Colonic mucosa (tissue), 4 donors: Measurements from ENCODE around the gene GADD45B. TPM values are rescaled to one million over a fixed set of nuclear protein-coding genes. Genes with fewer than 3 reads are reported as not detected.

ENCODE experiments used
- DNase-seq: peaks from one replicate; pipeline ENCODE4 v3.0.0-alpha.2; 2020
- H3K27ac ChIP-seq: fragments of 200-600 bp; one replicate; pipeline ENCODE4 v1.8.0; 2021
- H3K27me3 ChIP-seq: fragments of 200-600 bp; one replicate; pipeline ENCODE4 v1.8.0; 2021
- H3K36me3 ChIP-seq: fragments of 200-600 bp; one replicate; pipeline ENCODE4 v1.8.0; 2021
- H3K4me1 ChIP-seq: fragments of 200-600 bp; one replicate; pipeline ENCODE4 v1.8.0; 2021; ENCODE audit warnings: mild to moderate bottlenecking
- H3K4me3 ChIP-seq: fragments of 200-600 bp; one replicate; pipeline ENCODE4 v1.8.0; 2021
- H3K9ac ChIP-seq, 2 donors: one replicate each; pipeline ENCODE4 v1.7.0; 2013; ENCODE audit warnings: control low read depth in 2 of 2, low read depth in 2 of 2, low read length in 2 of 2
- H3K9me3 ChIP-seq: fragments of 200-600 bp; one replicate; pipeline ENCODE4 v1.8.0; 2021
- CTCF ChIP-seq: fragments of 200-600 bp; IDR thresholded peaks from one replicate; pipeline ENCODE4 v1.8.0; 2022; ENCODE audit warnings: antibody characterized with exemption, mild to moderate bottlenecking
- intact Hi-C: fragments of 100-400 bp; cut with DNase I; formaldehyde crosslinking; loops from one replicate; pipeline ENCODE4 v1.14.1; 2022
- total RNA-seq, 2 donors: library from RNA; stranded (reverse); fragmentation: NEBNext Ultra II Directional in 1 of 2; extraction: Animal tissue kit (Norgen Biotek cat#: 25700) in 1 of 2; gene quantifications; one replicate each; pipeline ENCODE4 v1.2.1, GENCODE V29; 2021
- donor health status: healthy.
- donor health status: DM: no; HTN: no; CAD: no.
- donor health status: DM: no; HTN: no; CAD: no.

Gene GADD45B
- total RNA-seq, 2 donors from 2014 or later = 17.5 to 21.6 TPM

- intact Hi-C loops = loop anchor here (5.0 kb wide), 1 partner anchor 66 kb away; no protein-coding TSS in a partner anchor
- TF ChIP-seq CTCF = no peak
These were observed 669 bp downstream of the GADD45B start for GRCh38 chr19:2476451-2477140.

GRCh38 chr19:2477141-2477710, 1.3 kb downstream of the GADD45B start:
- H3K36me3 ChIP-seq = no peaks in the 10 kb centered on the region
- no peaks in the 10 kb centered on the region for H3K9me3 ChIP-seq
- TF ChIP-seq CTCF = no peak
- H3K9ac ChIP-seq = peak overlapping the region; percentile 87 to 99
- intact Hi-C loops = loop anchor here (5.0 kb wide), 1 partner anchor 65 kb away; no protein-coding TSS in a partner anchor
- H3K4me1 ChIP-seq = no peaks in the 10 kb centered on the region
- H3K4me3 ChIP-seq = peak overlapping the region; percentile 73
- peak; percentile 77 for DNase-seq
- peak overlapping the region; percentile 88 for H3K27ac ChIP-seq
- H3K27me3 ChIP-seq = no peaks in the 10 kb centered on the region

More at GRCh38 chr19:2476451-2477140, 669 bp downstream of the GADD45B start:
- H3K36me3 ChIP-seq = no peaks in the 10 kb centered on the region
- H3K27ac ChIP-seq = peak overlapping the region; percentile 88
- peak overlapping the region; percentile 87 to 99 for H3K9ac ChIP-seq
- H3K9me3 ChIP-seq = no peaks in the 10 kb centered on the region
- H3K4me3 ChIP-seq = peak overlapping the region; percentile 73
- H3K4me1 ChIP-seq = no peaks in the 10 kb centered on the region
- peak; percentile 73 for DNase-seq
- no peaks in the 10 kb centered on the region for H3K27me3 ChIP-seq

- Histone ChIP-seq H3K27me3 (no peaks in the 10 kb centered on the region), H3K9me3 (no peaks in the 10 kb centered on the region), H3K4me3 (peak overlapping the region; percentile 73), H3K36me3 (no peaks in the 10 kb centered on the region), H3K9ac (peak overlapping the region; percentile 87 to 99), H3K27ac (peak overlapping the region; percentile 88), H3K4me1 (no peaks in the 10 kb centered on the region)
- DNase-seq = peak; percentile 61
- no peak for TF ChIP-seq CTCF
- intact Hi-C loops = loop anchor here (5.0 kb wide), 1 partner anchor 65 kb away; no protein-coding TSS in a partner anchor
These were observed 1.8 kb downstream of the GADD45B start for GRCh38 chr19:2477732-2478191.

GRCh38 chr19:2478278-2478755, 2.4 kb downstream of the GADD45B start:
- Histone ChIP-seq H3K27ac (peak overlapping the region; percentile 88), H3K4me3 (peak overlapping the region; percentile 73), H3K27me3 (no peaks in the 10 kb centered on the region), H3K36me3 (no peaks in the 10 kb centered on the region), H3K9ac (peak overlapping the region; percentile 54 to 87), H3K9me3 (no peaks in the 10 kb centered on the region), H3K4me1 (no peaks in the 10 kb centered on the region)
- intact Hi-C loops = loop anchor here (5.0 kb wide), 1 partner anchor 64 kb away; no protein-coding TSS in a partner anchor
- peak; percentile 81 for DNase-seq
- TF ChIP-seq CTCF = no peak

GRCh38 chr19:2478756-2479555, 3.0 kb downstream of the GADD45B start:
- DNase-seq = peak; percentile 80
- Histone ChIP-seq H3K36me3 (no peaks in the 10 kb centered on the region), H3K4me3 (peak overlapping the region; percentile 73), H3K27me3 (no peaks in the 10 kb centered on the region), H3K9ac (peak overlapping the region; percentile 54 to 87), H3K4me1 (no peaks in the 10 kb centered on the region), H3K27ac (peak overlapping the region; percentile 88), H3K9me3 (no peaks in the 10 kb centered on the region)
- intact Hi-C loops = loop anchor here (5.0 kb wide), 1 partner anchor 63 kb away; no protein-coding TSS in a partner anchor
- TF ChIP-seq CTCF = no peak
